A172 (cell line): Measurements from ENCODE around the gene PAPPA2. TPM values are rescaled to one million over a fixed set of nuclear protein-coding genes. Genes with fewer than 3 reads are reported as not detected.

Experiments used
- DNase-seq: peaks from one replicate; pipeline ENCODE4 v3.0.0-alpha.2; 2015; ENCODE audit warnings: low spot score
- total RNA-seq: library from RNA; depleted of rRNA; stranded (reverse); fragments of >200 nt; shearing (Covaris generic); gene quantifications from 2 replicates; pipeline ENCODE4 v1.2.3, GENCODE V29; 2014

PAPPA2 gene
- total RNA-seq, 1 experiment from 2014 or later = 0.33 TPM

GRCh38 chr1:176494436-176494835 lies 31.5 kb downstream of the PAPPA2 start:
- DNase-seq = no peak

GRCh38 chr1:176499671-176500070 lies 36.7 kb downstream of the PAPPA2 start:
- DNase-seq = no peak

GRCh38 chr1:176501599-176501998 lies 38.6 kb downstream of the PAPPA2 start:
- no peak for DNase-seq

- DNase-seq = no peak
Observed at GRCh38 chr1:176504848-176505553, 42.0 kb downstream of the PAPPA2 start.

GRCh38 chr1:176512966-176513365 lies 50.0 kb downstream of the PAPPA2 start:
- no peak for DNase-seq

GRCh38 chr1:176515310-176515709 lies 52.3 kb downstream of the PAPPA2 start:
- peak; percentile 95 for DNase-seq

- peak; percentile 93 for DNase-seq
Observed at GRCh38 chr1:176517484-176517883, 54.5 kb downstream of the PAPPA2 start.

GRCh38 chr1:176521211-176521610 lies 58.2 kb downstream of the PAPPA2 start:
- no peak for DNase-seq

GRCh38 chr1:176522310-176522845 lies 59.4 kb downstream of the PAPPA2 start:
- no peak for DNase-seq

GRCh38 chr1:176529395-176530090 lies 66.6 kb downstream of the PAPPA2 start:
- no peak for DNase-seq

GRCh38 chr1:176531036-176531435 lies 68.1 kb downstream of the PAPPA2 start:
- DNase-seq = no peak

- DNase-seq = no peak
Observed at GRCh38 chr1:176531921-176532897, 69.2 kb downstream of the PAPPA2 start.

GRCh38 chr1:176533020-176533419 lies 70.0 kb downstream of the PAPPA2 start:
- DNase-seq = no peak

GRCh38 chr1:176536588-176536987 lies 73.6 kb downstream of the PAPPA2 start:
- no peak for DNase-seq

GRCh38 chr1:176539018-176539417 lies 76.0 kb downstream of the PAPPA2 start:
- DNase-seq = no peak

GRCh38 chr1:176540428-176540827 lies 77.5 kb downstream of the PAPPA2 start:
- no peak for DNase-seq

- DNase-seq = no peak
Observed at GRCh38 chr1:176541663-176542062, 78.7 kb downstream of the PAPPA2 start.

GRCh38 chr1:176542352-176542751 lies 79.4 kb downstream of the PAPPA2 start:
- DNase-seq = no peak

GRCh38 chr1:176543360-176544129 lies 80.6 kb downstream of the PAPPA2 start:
- no peak for DNase-seq

GRCh38 chr1:176545034-176545639 lies 82.2 kb downstream of the PAPPA2 start:
- DNase-seq = no peak

- no peak for DNase-seq
Observed at GRCh38 chr1:176546825-176547224, 83.8 kb downstream of the PAPPA2 start.
